HG02840 (cell line): ENCODE results near the gene TRPM5.

Experiments
- ATAC-seq: cut with Tn5 transposase; IDR thresholded peaks from one replicate; pipeline ENCODE4 v1.9.1; 2021; ENCODE audit warnings: mild to moderate bottlenecking, moderate library complexity, moderate number of reproducible peaks; ENCODE audit not compliant: unreplicated experiment, low FRiP score

TRPM5 gene

DNA sequence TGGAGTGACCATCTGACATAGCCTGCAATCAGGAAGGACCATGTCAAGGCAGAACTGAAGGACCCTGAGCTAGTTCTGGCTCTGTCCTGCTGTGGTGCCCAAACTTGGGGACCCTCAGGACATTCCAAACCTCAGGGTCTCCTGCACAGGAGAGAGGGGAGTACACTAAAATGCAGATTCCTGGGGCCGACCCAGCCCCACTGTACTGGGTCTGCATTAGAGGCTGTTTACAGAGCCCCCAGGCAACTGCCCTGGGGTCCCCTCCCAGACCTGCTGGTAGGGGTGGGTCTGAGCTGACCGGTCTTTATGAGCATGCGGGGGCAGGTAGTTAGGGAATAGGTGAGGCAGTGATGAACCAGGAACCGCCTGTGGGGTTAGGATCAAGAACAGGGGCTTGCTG, 6.8 kb downstream of the TRPM5 start:
- no peak for ATAC-seq

GRCh38 chr11:2436521-2437031, 7.7 kb downstream of the TRPM5 start:
- no peak for ATAC-seq

DNA sequence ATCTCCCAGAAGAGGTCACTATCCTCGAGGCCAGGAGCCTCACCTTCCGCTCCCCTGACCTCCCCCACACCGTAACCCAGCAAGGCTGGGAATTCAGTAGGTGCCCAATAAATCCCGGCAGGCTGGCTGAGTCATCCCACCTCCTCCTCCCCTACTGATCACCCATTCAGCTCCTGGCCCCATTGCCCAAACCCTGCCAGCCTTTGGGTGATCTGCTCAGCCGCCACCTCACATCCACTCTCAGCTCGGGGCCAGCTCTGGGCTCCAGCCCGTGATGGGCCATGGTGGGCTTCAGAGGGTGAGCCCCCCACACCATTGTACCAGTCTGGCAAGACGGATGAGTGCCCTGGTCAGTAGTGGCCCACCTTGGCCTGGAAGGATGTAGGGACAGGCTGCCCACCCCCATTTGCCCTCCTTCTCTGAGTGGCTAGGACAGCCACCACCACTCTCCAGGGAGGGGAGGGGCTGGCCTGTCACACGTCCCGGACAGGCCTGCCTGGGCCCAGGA, 8.2 kb downstream of the TRPM5 start:
- no peak for ATAC-seq

GRCh38 chr11:2435288-2436012, 8.9 kb downstream of the TRPM5 start:
- ATAC-seq, result no peak

- no peak for ATAC-seq
Observed at GRCh38 chr11:2434506-2435255, 9.6 kb downstream of the TRPM5 start.

DNA sequence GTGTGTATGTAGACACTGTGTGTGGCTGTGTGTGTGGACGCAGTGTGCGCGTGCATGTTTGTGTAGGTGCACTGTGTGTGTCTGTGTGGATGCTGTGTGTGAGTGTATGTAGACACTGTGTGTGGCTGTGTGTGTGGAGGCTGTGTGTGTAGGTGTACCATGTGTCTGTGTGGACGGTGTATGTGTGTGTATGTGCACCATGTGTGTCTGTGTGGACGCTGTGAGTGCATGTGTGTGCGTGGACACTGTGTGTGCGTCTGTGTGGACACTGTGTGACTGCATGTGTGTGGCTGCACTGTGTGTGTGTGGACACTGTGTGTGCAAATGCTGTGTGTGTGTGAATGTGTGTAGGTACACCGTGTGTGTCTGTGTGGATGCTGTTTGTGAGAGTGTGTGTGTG, 10.3 kb downstream of the TRPM5 start:
- no peak for ATAC-seq

GRCh38 chr11:2433106-2433925, 11.0 kb downstream of the TRPM5 start:
- ATAC-seq, result no peak

GRCh38 chr11:2432628-2433071, 11.7 kb downstream of the TRPM5 start:
- no peak for ATAC-seq

DNA sequence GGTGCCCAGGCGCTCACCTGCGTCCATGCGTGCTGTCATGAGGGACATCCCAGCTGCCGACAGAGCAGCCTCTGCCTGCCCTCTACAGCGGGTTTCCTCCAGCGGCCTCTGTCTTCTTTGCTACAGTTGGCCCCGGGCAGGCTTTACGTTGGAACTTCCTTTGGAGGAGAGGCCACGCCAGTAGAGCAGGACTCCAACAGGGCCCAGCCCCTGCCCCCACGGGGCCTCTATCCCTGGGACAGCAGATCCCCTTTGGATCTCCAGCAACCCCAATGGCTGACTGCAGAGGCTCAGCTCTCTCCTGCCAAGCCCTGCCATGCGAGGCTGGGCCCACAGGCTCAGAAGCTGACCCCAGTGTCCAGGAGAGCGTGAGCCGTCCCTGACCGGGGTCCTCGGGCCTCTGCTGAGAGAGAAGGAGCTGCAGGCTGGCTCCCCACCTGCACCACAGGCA, 12.1 kb downstream of the TRPM5 start:
- ATAC-seq, result no peak

GRCh38 chr11:2431395-2431794, 12.9 kb downstream of the TRPM5 start:
- no peak for ATAC-seq

- ATAC-seq, result no peak
Observed at GRCh38 chr11:2428322-2428795, 16.0 kb downstream of the TRPM5 start.

DNA sequence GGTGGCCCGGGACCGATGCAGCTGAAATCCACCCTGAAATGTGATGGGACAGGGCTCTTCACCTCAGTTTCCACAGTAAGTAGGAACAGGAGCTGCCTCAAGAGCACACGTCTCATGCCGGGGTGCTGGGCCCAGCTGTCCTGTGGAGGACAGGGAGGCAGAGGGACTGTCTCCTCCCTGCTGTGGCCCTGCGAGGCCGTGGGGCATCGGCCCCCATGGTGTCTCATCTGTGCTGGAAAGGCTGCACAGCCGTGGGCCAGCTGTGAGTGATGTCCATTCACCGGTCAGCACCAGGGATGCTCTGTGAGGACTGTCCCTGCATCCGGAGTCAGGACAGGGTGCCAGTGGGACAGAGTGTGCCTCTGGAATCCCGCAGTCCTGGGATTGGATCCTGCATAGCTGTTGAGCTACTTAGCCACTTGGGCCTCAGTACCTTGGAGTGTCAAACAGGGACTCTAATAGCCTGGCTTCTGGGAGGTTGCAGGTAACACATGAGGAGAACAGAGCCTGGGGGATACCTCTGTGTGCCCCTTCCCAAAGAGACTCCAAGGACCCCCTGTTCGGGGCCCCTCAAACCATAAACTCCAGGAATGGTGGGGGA, 16.5 kb downstream of the TRPM5 start:
- ATAC-seq, result no peak

- ATAC-seq, result no peak
Observed at GRCh38 chr11:2426826-2427521, 17.3 kb downstream of the TRPM5 start.

GRCh38 chr11:2426221-2426620, 18.1 kb downstream of the TRPM5 start:
- ATAC-seq, result no peak

DNA sequence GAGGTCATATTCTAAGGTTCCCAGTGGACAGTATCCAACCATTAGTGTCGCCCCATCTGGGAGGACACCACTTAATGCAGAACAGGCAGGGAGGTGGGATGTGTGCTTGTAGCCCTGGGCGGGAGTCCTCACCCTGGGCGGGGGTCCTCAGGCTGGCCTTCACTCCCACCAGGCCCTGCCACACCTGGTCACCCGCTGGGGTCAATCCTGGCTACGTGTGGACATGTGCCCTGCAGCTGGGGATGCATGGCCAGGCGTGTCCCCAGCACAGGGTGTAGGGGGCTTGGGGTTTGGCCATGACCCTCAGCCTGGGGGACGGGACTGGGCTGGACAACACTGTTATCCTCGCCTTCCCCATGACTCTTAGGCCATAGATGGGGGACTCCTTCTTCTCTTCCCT, 18.8 kb downstream of the TRPM5 start:
- no peak for ATAC-seq

DNA sequence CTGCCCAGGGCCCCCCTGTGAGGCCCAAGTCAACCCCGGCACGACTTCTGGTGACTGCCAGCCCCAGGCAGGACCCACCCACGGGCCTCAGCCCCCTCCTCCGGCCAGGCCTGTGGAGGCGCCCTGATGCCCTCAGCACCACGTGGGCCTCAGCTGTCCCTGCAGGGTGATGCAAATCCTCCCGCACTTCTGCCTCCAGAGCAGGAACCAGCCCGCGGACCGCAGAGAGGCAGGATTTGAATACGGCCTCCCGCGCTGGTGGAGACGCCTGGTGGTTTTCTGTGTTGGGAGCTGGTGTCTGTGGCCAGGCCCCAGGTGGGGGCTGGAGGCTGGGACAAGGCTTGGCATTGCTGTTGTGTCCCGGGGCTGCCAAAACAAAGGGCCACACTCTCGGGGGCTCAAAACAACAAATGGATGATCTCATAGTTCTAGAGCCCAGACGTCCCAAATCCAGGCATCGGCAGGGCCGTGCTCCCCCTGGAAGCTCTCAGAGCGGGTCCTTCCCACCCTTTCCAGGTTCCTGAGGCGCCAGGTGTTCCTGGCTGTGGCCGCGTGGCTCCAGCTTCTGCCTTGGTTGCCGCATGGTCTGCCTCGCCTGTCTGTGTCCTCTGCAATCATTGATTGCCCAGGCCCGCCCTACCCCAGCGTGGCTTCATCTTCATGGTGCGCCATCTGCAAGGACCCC, 19.4 kb downstream of the TRPM5 start:
- no peak for ATAC-seq

- no peak for ATAC-seq
Observed at GRCh38 chr11:2423157-2424025, 20.9 kb downstream of the TRPM5 start.
